GM21367 (cell line): Measurements from ENCODE around the gene ZBTB16.

Experiments
- ATAC-seq: cut with Tn5 transposase; IDR thresholded peaks from one replicate; pipeline ENCODE4 v1.9.1; 2021; ENCODE audit not compliant: unreplicated experiment

The ZBTB16 gene

GRCh38 chr11:114059278-114059983 lies at the start of gene ZBTB16:
TSS of gene ZBTB16 (plus strand) at chr11:114059711. CDS start at chr11:114063301, 3,590 bp downstream.
- ATAC-seq: no peak

DNA sequence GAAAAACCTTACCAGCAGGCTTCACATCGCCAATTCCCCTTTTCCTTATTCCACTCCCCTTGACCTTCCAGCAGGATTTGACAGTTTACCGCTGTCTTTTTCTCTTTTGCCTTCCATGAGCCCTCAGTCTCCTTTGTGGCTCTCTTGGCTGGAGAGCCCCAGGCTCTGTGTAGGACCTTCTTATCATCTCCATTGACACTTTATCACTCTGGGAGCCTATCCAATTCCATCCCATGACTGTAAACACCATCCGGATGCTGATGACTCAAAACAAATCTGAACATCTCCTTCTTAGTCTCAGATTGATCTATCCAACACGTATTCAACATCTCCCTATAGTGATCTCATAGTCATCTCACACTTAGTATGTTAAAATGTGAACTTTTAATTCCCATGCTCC lies 48.6 kb upstream of the ZBTB16 start:
- no peak for ATAC-seq

DNA sequence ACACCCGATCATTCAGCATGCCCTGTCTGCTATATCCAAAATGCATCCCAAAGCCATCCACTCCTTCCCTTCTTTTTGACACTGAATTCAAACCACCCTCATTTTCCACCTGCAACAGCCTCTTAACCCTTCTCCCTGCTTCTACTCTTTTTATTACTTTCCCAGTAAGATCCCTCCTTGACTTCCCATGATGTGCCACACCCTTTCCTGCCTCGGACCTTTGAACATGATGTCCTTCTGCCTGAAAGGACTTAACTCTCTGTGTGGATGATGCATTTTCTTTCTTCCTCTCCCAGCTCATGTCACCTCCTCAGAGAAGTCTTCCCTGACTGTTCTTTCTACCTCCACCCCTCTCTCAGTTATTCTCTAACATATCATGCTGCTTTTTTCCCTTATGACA lies 48.1 kb upstream of the ZBTB16 start:
- ATAC-seq: no peak

DNA sequence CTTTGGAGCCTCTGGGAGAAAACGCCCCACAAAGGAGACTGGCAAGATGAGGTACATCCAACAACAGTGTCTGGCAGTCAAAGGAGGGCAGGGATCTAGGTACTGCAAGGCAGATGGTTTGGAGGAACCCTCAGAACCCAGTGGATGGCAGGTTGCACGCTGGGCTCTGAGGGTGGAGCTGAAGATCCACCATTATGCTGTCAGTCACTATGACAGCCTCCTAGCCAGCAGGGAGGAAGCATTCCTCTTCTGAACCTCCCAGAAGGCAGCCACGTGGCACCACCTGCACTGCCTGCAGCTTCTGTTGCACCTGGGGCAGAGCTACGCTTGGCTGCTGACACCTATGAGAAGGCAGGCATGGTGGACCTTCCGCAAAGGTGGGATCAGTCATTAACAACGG lies 44.4 kb upstream of the ZBTB16 start:
- ATAC-seq: no peak

DNA sequence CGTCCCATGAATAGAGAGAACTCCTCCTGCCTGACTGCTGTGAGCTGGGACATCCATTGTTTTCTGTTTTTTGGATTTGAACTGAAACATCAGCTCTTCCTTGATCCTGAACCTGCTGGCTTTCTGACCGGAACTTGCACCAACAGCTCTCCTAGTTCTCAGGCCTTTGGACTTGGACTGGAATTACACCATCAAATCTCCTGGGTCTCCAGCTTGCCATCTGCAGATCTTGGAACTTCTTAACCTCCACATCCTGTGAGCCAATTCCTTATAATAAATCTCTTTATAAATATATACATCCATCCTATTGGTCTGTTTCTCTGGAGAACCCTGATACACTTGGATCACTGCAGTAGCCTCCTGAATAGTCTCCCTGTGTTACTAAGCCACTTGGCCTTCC lies 42.5 kb upstream of the ZBTB16 start:
- no peak for ATAC-seq

GRCh38 chr11:114017723-114018122 lies 41.8 kb upstream of the ZBTB16 start:
- no peak for ATAC-seq

GRCh38 chr11:114019046-114019445 lies 40.5 kb upstream of the ZBTB16 start:
- no peak for ATAC-seq

GRCh38 chr11:114019574-114019973 lies 39.9 kb upstream of the ZBTB16 start:
- ATAC-seq: no peak

DNA sequence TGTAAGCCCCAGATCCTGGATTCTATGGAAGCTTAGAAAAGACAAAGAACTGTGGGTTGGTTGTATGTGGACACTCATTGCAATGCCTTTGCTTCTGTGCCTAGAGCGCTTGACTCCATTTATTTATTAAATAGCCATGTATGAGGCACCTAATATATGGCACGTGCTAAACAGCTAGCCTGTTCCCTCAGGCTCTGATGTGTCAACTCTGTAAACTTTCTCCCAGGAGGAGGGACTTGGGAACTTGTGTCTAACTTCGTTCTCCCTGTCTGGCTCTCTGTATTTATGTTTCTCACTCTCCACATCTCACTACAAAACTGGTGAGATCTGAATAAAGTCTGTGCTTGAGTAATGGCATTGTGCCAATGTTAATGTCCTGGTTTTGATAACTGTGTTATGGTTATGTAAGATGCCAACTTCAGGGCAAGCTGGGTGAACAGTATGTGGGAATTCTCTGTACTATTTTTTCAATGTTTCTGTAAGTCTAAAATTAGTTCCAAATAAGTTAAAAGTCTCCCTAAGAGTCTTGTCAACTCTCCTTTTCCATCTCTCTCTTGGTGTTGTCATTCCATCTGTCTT lies 34.1 kb upstream of the ZBTB16 start:
- no peak for ATAC-seq

GRCh38 chr11:114026355-114026754 lies 33.2 kb upstream of the ZBTB16 start:
- no peak for ATAC-seq

GRCh38 chr11:114027391-114027790 lies 32.1 kb upstream of the ZBTB16 start:
- no peak for ATAC-seq

GRCh38 chr11:114027926-114028325 lies 31.6 kb upstream of the ZBTB16 start:
- ATAC-seq: no peak

- no peak for ATAC-seq
Observed at GRCh38 chr11:114031246-114031966, 28.1 kb upstream of the ZBTB16 start.

GRCh38 chr11:114031967-114032320 lies 27.6 kb upstream of the ZBTB16 start:
- ATAC-seq: no peak

- no peak for ATAC-seq
Observed at GRCh38 chr11:114033066-114033465, 26.4 kb upstream of the ZBTB16 start.

DNA sequence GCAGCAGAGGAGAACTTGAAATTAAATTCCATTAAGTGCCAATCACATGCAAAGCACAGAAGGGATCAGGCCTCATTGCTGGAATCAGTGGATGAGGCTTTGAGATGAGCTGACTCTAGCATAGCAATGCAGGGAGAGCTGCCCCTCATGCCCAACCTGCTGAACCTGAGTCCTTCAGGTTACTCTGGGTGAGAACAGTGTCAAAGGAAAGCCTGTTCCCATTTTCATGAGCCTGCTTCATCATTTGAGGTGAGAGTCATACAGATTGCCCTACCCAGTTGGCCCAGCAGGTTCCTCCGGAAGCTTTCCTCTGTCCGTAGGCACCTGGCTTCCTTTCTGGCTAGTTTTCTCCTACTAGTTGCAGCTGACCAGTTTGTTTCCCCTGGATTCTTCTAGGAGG lies 25.9 kb upstream of the ZBTB16 start:
- ATAC-seq: no peak

DNA sequence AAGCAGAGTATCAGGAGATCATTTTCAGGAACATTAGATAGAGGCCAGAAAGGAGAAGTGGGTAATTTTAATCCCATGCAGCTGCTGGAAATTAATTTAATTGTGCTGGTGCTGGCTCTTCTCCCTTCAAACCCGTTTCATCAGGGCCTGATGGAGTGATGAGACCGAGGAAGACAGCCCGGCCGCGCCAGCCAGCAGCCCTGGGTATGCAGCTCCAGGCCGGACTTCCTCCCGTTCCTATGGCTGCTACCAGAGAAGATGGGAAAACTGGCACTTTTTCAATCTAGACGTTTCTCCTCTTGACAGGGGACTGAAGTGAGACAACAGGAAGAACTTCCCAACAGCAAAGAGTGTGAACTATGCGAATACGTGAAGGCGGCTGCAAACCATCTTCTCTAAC lies 24.6 kb upstream of the ZBTB16 start:
- ATAC-seq: no peak

- no peak for ATAC-seq
Observed at GRCh38 chr11:114036147-114036811, 23.2 kb upstream of the ZBTB16 start.

DNA sequence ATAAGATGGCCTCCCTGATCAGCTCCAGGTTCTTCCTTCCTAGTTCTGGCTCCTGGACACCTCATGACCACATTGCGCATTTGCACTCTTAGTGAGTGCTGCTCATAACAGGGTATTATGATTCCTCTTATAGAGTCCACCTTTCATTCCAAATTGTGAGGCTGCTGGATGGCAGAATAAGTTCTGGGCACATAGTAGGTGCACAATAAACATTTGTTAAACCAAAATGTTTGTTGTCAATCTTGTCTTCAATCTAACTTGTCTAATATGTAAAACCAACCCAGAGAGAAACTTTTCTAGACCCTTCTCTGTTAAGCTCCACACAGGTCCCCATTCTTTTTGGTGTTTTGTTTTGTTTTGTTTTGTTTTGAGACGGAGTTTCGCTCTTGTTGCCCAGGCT lies 22.6 kb upstream of the ZBTB16 start:
- no peak for ATAC-seq

GRCh38 chr11:114039551-114039950 lies 20.0 kb upstream of the ZBTB16 start:
- no peak for ATAC-seq

DNA sequence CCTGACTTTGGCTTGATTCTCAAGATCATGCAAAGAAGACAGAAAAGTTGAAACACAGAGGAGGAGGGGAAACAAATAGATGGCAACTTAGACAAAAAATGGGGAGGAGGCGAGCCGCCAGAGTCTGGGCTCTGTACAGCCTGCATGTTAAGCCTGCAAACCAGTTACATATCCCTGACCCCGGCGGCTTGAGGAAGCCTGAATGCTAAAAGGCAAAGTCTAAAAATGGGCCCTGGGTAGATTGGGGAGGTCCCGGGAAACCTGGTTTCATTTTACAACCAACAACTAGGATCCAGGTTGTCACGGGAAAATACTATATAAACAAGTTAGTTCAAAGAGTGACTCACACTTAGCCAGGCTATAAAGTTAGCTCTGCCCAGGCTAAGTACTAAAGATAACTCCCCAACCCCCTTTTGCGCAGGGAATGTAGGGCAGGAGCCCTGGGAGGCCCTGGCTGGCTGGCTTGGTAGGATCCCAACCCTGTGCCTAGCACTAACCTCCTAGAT lies 18.8 kb upstream of the ZBTB16 start:
- ATAC-seq: no peak

- no peak for ATAC-seq
Observed at GRCh38 chr11:114042234-114042633, 17.3 kb upstream of the ZBTB16 start.
